Neural progenitor cell (in vitro differentiated cells): ENCODE data around the gene BSDC1.

Experiments used
- CTCF ChIP-seq: fragments of 200-600 bp; sonication (generic); IDR thresholded peaks from 2 replicates; pipeline ENCODE4 v1.5.1; 2017; ENCODE audit warnings: antibody characterized with exemption, mild to moderate bottlenecking
- EZH2 ChIP-seq: fragments of 200-600 bp; sonication (generic); IDR thresholded peaks from 2 replicates; pipeline ENCODE4 v1.6.1; 2017; ENCODE audit warnings: antibody characterized with exemption, mild to moderate bottlenecking, moderate library complexity
- EZH2phosphoT487 ChIP-seq: fragments of 200-600 bp; sonication (generic); IDR thresholded peaks from 2 replicates; pipeline ENCODE4 v1.6.1; 2017; ENCODE audit warnings: antibody characterized with exemption

GRCh38 chr1:32332290-32333079 lies 61.8 kb downstream of the BSDC1 start:
- TF ChIP-seq CTCF (no peak), EZH2 (no peak), EZH2phosphoT487 (no peak)
